GM18520 (cell line): ENCODE measurements around the gene SH2D3C.
"Not testable (repeated sequence)": the region's sequence is repeated elsewhere in the genome, so short reads cannot be mapped to it uniquely, and the experiment has no call there.

Experiments used
- ATAC-seq: cut with Tn5 transposase; IDR thresholded peaks from one replicate; pipeline ENCODE4 v1.9.1; 2021; ENCODE audit not compliant: unreplicated experiment

SH2D3C gene

DNA sequence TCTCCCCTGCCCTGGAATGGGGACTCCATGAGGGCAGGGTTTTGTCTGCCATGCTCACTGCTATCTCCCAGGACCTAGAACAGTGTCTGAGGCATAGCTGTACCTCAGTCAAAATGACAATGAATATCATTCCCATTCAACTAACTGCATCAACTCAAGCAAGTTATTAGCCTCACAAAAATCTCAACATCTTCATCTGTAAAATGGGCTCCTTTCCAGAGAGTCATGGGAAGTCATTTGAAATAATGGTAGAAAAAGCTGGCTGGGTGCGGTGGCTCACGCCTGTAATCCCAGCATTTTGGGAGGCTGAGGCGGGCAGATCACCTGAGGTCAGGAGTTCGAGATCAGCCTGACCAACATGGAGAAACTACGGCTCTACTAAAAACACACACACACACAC lies 9.4 kb downstream of the SH2D3C start:
- ATAC-seq, result no peak

DNA sequence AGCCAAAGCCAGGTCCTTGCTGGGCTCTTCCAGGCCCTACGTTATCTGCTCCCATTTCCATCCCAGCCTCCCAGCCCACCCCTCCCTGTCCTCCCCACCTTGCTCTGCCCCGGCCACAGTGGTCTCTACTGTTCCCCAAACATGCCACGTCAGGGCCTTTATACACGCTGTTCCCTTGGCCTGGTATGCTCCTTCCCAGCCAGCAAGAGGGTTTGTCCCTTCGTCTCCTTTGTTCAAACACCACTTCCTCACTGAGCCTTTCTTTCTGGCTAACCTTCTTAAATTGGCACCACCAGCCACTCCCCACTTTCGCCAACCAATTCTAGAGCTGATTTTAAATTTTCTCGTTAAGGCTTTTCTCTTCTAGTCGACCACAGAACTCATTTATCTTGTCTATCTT lies 9.8 kb downstream of the SH2D3C start:
- ATAC-seq, result no peak

DNA sequence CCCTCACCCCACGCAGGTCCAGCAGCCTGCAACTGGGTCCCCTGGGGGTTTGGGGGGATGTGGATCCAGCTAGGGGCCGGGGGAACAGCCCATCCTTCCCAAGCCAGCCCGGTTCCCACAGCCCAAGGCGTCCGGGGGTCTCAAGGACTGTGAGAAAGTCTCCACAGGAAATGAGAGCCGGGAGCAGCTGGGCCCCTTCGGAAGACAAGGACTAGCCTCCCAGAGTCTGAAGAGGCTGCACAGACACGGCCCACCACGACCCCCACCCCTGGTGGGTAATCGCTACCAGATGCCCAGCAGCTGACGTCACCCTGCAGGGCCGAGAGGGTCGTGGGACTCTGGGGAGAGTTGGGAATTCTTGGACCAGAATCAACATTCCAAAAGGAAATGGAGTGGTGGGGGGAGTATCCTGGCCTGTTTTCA lies 10.5 kb downstream of the SH2D3C start:
- ATAC-seq, result no peak

DNA sequence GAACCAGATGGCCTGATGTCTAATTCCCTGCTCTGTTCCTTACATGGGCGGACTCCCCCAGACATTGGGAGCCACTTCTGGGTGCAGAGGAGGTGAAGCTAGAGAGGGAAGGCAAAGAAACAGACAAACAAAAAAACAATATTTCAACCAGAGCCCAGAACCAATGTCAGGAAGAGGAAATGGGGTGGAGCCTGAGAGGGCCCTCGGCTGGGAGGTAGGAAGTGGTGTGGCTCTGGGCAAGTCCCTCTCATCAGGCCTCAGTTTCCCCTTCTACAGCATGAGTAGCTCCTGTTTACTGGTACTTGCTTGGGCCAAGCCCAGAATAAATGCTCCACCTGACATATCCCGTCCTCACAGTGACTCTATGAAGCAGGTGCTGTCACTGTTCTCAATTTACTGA lies 11.1 kb downstream of the SH2D3C start:
- ATAC-seq, result no peak

DNA sequence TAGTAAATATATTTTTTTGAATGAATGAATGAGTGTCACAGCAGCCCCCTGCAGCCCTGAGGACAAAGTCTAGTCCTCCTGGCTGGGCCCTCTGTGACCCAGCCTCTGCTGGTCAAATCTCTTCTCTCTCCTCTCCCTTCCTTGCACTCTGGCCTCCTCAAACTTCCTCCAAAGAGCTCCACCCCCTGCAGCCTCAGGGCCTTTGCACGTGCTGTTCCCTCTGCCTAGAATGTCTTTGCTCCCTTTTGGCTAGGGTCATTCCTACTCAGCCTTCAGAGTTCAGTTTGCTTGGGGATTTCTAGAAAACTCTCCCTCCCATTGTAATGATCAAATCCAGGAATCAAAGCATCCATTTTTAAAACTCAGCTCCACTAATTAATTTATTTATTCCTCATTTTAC lies 13.0 kb downstream of the SH2D3C start:
- ATAC-seq, result no peak

DNA sequence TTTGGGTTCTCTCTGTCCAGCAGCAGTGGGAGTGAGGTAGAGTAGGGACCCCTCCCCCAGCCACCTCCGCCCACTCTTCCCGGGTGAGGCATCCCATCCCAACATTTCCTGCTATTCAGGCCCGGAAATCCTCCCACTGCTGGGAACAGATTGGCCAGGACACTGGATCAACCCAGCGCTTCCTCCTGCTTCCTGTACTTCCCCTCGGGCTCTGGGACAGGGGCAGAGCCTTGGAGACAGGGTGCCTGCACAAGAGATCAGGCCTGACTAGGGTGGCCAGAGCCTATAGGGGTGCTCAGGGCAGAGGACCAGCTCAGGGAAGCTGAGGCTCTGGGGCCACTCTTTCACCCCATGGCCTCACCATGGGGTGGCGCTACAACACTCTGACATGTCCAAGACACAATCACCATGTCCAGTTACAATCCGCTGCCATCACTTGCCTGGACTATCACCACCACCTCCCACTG lies 14.5 kb downstream of the SH2D3C start:
- no peak for ATAC-seq

DNA sequence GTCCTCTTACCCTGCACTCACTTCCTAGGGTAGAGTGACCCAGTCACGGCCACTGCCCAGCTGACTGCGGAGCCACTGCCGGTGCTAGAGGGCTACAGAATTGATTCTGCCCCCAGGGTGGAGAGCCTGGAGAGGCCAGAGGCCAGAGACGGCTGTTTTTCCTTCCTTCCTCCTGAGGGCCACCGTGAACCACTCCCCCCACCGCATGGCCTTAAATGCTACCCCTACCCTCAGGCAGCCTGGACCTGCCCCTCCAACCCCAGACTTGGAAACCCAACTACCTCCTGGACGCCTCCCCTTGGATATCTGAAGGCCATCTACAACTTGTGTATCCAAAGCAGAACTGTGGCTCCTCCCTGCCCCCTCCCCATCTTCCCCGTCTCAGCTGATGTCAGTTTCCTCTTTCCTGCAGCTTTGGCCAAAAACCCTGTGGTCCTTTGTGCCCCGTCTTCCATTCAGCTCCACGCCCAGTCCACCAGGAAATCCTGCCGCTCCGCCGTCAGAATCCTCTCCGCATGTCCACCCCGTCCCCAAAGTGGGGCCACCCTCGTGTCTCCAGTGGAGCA lies 16.3 kb downstream of the SH2D3C start:
- ATAC-seq, result no peak

DNA sequence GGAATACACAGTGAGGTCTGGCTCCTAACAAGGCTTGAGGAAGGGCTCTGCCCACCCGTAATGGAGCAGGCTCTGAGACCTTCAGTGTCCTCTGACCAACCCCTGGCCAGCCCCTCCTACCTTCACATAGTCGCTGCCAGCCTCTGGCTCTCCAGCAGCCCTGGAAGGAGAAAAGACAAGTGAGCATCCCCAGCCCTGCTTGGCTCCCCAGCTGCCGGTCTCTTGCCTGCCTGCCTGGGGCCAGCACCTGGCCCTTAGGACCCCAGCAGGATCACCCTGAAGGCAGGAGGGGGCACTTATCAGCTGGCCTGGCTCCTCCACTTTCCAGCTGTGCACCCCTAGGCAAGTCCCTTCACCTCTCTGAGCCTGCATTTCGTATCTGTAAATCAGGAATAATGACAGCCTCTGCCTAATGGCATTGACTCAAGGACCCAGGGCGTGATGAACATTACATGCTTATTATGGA lies 16.9 kb downstream of the SH2D3C start:
- no peak for ATAC-seq

DNA sequence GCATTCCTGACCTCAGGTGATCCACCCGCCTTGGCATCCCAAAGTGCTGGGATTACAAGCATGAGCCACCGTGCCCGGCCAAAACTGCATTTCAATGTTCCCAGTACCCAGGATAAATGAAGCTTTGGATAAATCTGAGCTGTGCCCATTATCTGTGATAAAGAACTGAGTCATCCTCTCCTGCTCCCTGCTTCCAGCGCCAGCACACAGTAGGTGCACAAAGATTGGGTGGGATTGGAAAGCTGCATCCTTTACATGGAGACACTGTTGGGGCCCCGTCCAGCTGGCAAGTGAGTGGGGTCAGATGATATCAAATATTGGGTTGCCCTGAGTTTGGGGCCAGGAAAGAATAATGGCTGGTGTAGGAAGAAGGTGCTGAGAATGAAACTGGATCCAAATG lies 17.4 kb downstream of the SH2D3C start:
- ATAC-seq, result no peak

DNA sequence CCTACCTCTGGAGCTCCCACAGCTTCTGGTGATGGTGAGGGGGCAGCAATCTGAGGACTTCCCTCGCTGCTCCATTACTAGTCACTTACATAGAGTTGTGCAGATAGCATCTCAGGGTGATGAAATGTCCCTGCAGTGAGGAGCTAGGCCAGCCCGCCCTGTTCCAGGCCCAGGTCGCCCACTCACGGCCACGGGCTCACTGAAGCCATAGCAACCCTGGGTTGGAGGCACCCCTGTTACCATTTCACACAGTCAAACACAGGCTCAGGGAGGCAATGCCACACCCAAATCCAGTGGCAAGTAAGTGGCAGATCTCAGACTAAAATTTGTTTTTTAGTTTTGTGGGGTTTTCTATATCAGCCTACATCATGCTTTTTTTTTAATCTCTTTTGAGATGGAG lies 19.6 kb downstream of the SH2D3C start:
- ATAC-seq, result no peak

DNA sequence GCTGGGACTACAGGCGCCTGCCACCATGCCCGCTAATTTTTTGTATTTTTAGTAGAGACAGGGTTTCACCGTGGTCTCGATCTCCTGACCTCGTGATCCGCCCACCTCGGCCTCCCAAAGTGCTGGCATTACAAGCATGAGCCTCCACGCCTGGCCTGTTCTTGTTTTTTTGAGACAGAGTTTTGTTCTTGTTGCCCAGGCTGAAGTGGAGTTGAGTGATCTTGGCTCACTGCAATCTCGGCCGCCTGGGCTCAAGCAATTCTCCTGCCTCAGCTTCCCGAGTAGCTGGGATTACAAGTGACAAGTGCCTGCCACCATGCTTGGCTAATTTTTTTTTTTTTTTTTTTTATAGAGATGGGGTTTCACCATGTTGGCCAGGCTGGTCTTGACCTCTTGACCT lies 21.7 kb downstream of the SH2D3C start:
- ATAC-seq, result not testable (repeated sequence)

DNA sequence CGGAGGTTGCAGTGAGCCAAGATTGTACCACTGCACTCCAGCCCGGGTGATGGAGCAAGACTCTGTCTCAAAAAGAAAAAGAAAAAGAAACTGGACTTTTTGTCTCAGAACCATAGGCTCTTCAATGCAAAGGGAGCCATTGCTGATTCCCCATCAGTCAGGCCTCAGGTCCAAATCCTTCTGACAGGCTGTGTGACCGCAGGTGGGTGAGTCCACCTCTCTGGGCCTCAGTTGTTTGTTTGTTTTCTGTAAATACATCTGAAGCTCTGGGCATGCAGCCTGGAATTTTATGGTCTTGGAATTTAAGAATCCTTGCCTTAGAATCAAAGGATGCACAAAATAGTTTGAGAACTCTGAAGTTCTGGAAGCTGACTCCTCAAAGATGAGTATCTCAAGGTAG lies 22.2 kb downstream of the SH2D3C start:
- ATAC-seq, result no peak

DNA sequence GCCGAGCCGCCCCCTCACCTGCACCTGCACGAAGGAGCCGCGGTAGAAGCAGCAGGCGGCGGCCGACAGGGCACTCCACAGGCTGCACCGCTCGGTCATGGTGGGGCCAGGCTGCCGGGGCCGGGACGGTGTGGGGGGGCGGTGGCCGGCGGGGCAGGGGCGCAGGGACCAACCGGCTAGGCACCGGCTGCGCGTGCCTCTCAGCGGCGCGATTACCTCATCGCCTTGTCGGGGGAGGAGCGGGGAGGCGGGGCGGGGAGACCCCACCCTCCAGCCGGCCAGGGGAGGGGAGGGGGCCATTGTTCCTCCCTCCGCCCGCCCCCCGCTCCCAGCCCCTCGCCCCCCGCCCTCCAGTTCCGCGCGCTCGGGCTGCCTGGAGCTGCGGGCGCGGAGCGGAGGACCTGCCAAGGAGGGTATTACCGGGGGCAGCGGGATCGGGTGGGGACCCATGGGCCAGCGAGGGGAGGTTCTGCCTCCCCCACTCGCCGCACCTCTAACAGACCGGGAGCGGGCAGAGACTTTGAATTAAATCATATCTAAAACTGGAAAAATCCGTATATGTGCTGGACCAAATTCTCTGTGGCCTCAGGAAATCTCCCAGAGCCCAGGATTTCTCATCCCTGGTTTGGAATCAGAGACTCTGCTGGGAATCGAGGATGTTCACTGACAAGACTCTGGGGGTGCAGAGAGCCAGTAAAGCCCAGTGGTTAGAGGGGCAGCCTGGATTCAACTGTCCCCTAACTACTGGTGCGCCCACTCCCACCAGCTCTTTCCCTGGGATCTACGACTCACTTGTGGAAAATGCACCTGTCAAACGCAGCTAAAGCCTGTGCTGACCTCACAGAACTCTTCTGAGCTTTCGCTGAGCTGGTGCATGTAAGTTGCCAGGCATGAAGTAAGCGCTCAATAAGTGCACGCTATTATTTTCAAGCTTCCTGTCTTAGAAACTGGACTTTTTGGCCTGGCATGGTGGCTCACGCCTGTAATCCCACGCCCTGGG lies 23.1 kb downstream of the SH2D3C start:
- ATAC-seq, result no peak

DNA sequence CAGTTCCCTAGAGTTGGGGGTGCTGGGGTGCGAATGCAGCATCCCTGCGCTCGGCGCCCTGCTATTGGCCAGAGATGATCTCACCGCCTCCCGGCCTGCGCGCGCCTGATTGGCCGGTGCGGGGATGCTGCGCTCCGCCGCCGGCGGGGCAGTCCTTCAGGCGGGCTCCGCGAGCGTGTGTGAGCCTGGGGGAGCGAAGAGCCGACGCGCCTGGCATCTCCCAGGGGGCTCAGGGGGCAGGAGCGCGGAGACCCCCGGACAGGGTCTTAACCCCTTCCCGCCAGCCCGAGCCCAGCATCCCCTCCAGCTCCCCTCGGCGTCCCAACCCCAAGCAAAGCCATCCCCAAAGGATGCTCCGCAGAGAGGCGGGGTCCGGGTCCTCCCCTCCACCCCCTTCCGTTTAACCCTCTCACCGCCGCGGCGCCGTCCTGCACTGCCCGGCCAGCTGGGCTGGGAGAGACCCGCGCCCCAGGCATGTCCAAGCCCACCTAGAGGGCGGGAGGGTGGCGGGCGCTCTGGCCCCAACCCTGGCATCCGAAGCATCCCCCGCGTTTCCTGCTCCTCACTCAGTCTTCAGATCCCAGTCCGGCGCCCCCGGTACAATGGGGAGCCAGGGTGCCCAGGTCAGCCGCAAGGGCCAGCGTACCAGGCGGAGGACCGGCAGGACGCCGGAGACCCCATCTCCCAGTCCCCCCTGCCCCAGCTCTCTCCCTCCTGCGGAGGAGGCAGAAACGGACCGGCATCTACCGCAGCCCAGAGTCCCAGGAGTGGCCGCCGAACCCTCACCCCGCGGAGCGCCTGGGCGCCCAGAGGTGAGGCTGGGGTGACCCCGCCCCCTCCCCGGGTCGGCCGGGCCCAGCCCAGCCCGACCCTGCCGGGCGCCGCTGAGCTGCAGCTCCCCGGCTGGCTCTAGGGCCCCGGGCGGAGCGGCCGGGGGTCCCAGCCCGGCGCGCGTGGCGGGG lies 24.1 kb downstream of the SH2D3C start:
- no peak for ATAC-seq

DNA sequence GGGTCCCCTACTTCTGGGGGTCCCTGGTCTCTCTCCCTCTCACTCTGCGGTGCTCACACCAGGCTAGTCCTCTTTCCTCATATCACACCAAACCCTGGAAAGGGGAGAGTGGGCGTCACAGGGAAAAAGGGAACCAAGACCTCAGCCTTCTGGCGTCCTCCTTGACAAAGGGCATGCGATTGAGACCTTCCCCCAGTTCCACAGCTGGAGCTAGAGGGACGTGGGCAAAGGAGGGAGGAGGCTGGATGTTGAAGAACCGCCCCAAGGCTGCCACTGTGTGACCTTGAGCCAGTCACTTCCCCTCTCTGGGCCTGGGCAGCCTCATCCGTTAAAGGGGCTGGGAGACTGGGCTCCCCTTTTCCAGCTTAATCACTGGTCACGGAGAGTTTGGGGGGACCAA lies 24.8 kb downstream of the SH2D3C start:
- no peak for ATAC-seq

DNA sequence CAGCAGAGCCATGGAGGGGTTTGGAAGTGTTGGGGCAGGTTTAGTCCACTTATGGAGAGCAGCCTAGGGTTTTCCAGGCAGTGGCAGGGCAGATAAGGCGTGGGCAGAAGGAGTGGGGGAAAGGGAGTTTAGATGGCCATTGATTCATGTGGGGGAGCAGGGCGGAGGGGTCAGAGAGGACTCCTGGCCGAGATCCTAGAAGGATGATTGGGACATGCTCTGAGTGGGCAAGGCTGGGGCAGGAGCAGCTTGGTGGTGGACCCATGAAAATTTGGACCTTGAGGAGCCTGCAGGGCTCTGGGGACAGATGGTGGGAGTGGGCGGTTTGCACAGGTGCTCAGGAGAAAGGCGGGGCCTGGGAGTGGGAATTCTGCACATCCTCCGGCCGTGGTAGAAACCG lies 25.3 kb downstream of the SH2D3C start:
- no peak for ATAC-seq

DNA sequence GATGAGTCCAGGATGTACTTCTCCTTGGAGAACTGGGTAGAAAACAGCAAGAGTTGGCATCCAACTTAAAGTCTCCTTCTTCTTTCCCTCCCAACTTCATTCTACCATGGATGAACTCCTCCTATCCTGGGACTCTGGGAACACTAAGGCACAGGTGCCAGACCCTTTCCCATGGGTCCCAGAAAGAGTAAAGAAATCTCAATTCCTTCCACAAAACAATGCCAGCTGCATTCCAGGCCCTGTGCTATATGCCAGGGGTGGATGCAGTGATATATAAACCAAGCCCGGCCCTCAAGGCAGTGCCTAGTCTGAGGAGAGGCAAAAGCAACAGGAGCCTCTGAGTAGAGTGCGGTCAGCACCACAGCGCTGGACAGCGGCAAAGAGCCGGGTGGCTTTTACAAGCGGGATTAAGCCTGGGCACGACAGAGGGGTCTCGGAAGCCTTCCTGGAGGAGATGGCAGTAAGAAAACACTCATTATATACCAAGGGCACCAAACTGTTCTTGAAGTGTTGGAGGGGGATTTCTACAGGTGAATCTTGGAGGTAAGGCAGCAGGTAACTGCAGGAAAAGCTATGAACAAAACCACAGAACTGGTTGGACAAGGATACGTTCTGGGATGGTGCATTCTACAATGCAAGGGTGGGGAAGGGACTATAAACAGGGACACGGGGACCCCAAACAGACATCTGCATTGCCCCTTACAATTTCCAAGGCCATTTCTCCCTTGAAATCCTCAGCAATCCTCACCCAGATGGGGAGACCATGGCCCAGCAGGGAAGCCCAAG lies 27.0 kb downstream of the SH2D3C start:
- no peak for ATAC-seq

DNA sequence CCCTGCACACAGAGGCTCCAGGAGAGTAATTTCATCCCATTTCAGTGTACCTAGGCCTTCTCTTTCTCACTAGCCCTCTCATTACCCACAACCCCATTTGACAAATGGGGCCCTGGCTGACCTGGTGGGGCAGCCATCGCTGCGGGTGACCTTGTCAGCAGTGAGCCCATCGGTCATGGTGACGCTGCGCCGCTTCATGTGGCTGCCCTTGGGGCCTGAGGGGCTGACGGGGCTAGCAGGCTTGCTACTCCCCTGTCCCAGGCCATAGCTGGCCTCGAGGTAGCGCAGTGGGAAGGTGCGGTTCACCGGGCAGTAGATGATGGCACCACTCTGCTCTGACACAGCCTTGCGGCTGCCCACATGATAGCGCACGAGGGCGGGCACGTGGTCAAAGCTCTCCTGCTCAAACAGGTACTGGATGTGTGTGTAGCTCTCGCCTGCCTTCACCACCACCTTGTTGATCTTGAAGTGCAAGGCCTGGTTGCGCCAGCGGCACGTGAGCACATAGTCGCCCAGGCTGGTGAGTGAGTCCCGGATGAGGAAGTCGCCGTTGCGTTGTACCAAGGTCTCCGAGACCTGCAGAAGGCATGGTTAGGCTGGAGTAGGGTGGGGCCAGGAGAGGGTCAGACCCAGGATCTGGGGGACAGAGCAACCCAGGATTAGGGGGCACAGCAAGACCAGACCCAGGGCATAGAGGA lies 29.2 kb downstream of the SH2D3C start:
- ATAC-seq, result no peak

DNA sequence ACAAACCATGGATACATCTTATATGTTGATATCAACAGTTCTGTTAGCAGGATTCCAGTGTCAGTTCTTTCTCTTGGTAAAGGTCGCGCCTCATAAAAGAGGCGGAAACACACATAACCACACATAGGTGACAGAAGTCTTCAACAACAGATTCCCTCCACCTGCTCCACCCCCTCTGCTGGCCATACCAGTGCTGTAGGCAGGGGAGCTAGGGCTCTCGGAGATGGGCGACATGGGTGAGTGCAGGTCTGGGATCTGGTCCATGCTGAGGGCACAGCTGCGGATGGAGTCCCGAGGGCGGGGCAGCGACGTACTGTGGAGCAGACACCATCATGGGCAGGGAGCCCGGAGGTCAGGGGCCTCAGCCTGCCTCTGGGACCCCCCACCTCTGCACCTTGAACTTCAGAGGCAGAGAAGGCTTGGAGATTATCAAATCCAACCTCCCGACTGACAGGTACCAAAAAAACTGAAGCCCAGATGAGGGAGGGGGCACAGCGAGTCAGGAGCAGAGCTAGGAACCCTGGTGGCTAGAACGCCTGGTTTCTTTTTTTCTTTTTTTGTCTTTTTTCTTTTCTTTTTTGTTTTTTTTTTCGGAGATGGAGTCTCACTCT lies 31.4 kb downstream of the SH2D3C start:
- no peak for ATAC-seq
